RWPE1 (cell line): ENCODE measurements around the gene SHC3.

Experiments used
- CTCF ChIA-PET: fragments of 350-600 bp; sonication (Branson Sonifier 250); formaldehyde crosslinking; extraction: SDS; loops from one replicate; lab custom pipeline; 2021; lab: Yijun Ruan, JAX
- POLR2A ChIA-PET: fragments of 400-600 bp; formaldehyde crosslinking; extraction: SDS; loops from one replicate; lab custom pipeline; 2020; ENCODE audit warnings: antibody characterized with exemption; ENCODE audit not compliant: low non-redundant PET; lab: Yijun Ruan, JAX
- DNase-seq: peaks from one replicate; pipeline ENCODE4 v3.0.0; 2012; ENCODE audit warnings: low spot score
- H3K27ac ChIP-seq: fragments of 450-650 bp; 2 replicates; pipeline ENCODE4 v1.5.1; 2017
- CTCF ChIP-seq: fragments of 450-650 bp; conservative IDR thresholded peaks from 2 replicates; pipeline ENCODE4 v1.5.1; 2017; ENCODE audit warnings: low read depth, mild to moderate bottlenecking

SHC3 gene

GRCh38 chr9:88987661-88988060 is 191.0 kb downstream of the SHC3 start:
- CTCF ChIA-PET: interaction anchor here (0.6 to 1.6 kb wide), 3 partner anchors 13 to 585 kb away, joined by 4 to 6 read pairs (median 4); no protein-coding TSS in a partner anchor
- DNase-seq: no peak
- POLR2A ChIA-PET: no interaction called here
- no peak for TF ChIP-seq CTCF
- H3K27ac ChIP-seq: no peak overlapping the region

- no peak for DNase-seq
- POLR2A ChIA-PET: no interaction called here
- CTCF ChIA-PET: interaction anchor here (1.6 kb wide), 1 partner anchor 14 kb away, joined by 4 read pairs; no protein-coding TSS in a partner anchor
- H3K27ac ChIP-seq: no peak overlapping the region
- no peak for TF ChIP-seq CTCF
Observed at GRCh38 chr9:88986776-88987175, 191.8 kb downstream of the SHC3 start.

GRCh38 chr9:88985616-88986015 is 193.0 kb downstream of the SHC3 start:
- no peak for DNase-seq
- POLR2A ChIA-PET: no interaction called here
- H3K27ac ChIP-seq: no peak overlapping the region
- no peak for TF ChIP-seq CTCF
- CTCF ChIA-PET: no interaction called here

GRCh38 chr9:88984543-88984883 is 194.1 kb downstream of the SHC3 start:
- no peak for DNase-seq
- POLR2A ChIA-PET: no interaction called here
- no peak overlapping the region for H3K27ac ChIP-seq
- CTCF ChIA-PET: no interaction called here
- TF ChIP-seq CTCF: no peak

GRCh38 chr9:88983865-88984542 is 194.6 kb downstream of the SHC3 start:
- DNase-seq: no peak
- ChIA-PET POLR2A (no interaction called here), CTCF (interaction anchor here (0.6 to 0.7 kb wide), 2 partner anchors 17 to 675 kb away, joined by 3 to 6 read pairs; no protein-coding TSS in a partner anchor)
- no peak for TF ChIP-seq CTCF
- H3K27ac ChIP-seq: no peak overlapping the region

- CTCF ChIA-PET: interaction anchor here (0.7 kb wide), 1 partner anchor 28 kb away, joined by 4 read pairs; no protein-coding TSS in a partner anchor
- POLR2A ChIA-PET: no interaction called here
- H3K27ac ChIP-seq: no peak overlapping the region
Observed at GRCh38 chr9:88980740-88981203, 197.8 kb downstream of the SHC3 start.

More at GRCh38 chr9:88980740-88981203, 197.8 kb downstream of the SHC3 start:
- no peak for TF ChIP-seq CTCF
- no peak for DNase-seq
